ENCODE measurements around the gene ABCC4.
"Not testable (repeated sequence)": the region's sequence is repeated elsewhere in the genome, so short reads cannot be mapped to it uniquely, and the experiment has no call there.

The ABCC4 gene

GRCh38 chr13:95195146-95195545 lies 106.1 kb downstream of the ABCC4 start:
- DNase-seq = no peak

- no peak for DNase-seq
These were observed 107.6 kb downstream of the ABCC4 start for GRCh38 chr13:95193509-95194230.

GRCh38 chr13:95192998-95193397 lies 108.3 kb downstream of the ABCC4 start:
- no peak for DNase-seq

GRCh38 chr13:95192564-95192945 lies 108.7 kb downstream of the ABCC4 start:
- DNase-seq = not testable (repeated sequence)

- DNase-seq = peak; percentile 26
These were observed 109.3 kb downstream of the ABCC4 start for GRCh38 chr13:95191821-95192563.

GRCh38 chr13:95188128-95188527 lies 113.1 kb downstream of the ABCC4 start:
- DNase-seq = no peak

GRCh38 chr13:95185851-95186250 lies 115.4 kb downstream of the ABCC4 start:
- no peak for DNase-seq

GRCh38 chr13:95185311-95185710 lies 115.9 kb downstream of the ABCC4 start:
- no peak for DNase-seq

- no peak for DNase-seq
These were observed 116.9 kb downstream of the ABCC4 start for GRCh38 chr13:95184317-95184716.

GRCh38 chr13:95182570-95183265 lies 118.5 kb downstream of the ABCC4 start:
- no peak for DNase-seq

- no peak for DNase-seq
These were observed 119.7 kb downstream of the ABCC4 start for GRCh38 chr13:95181586-95181985.

- no peak for DNase-seq
These were observed 120.6 kb downstream of the ABCC4 start for GRCh38 chr13:95180513-95181245.

- DNase-seq = no peak
These were observed 124.5 kb downstream of the ABCC4 start for GRCh38 chr13:95176611-95177259.

- DNase-seq = no peak
These were observed 126.7 kb downstream of the ABCC4 start for GRCh38 chr13:95174517-95174916.

GRCh38 chr13:95168191-95168590 lies 133.1 kb downstream of the ABCC4 start:
- DNase-seq = no peak

- DNase-seq = not testable (repeated sequence)
These were observed 134.2 kb downstream of the ABCC4 start for GRCh38 chr13:95167003-95167402.

- no peak for DNase-seq
These were observed 136.4 kb downstream of the ABCC4 start for GRCh38 chr13:95164830-95165229.

GRCh38 chr13:95160112-95160906 lies 140.9 kb downstream of the ABCC4 start:
- no peak for DNase-seq

GRCh38 chr13:95159458-95159857 lies 141.8 kb downstream of the ABCC4 start:
- no peak for DNase-seq

GRCh38 chr13:95156208-95156607 lies 145.0 kb downstream of the ABCC4 start:
- DNase-seq = no peak

- no peak for DNase-seq
These were observed 145.7 kb downstream of the ABCC4 start for GRCh38 chr13:95155504-95155903.

GRCh38 chr13:95155093-95155492 lies 146.2 kb downstream of the ABCC4 start:
- DNase-seq = no peak
